IMR-90 (cell line): ENCODE results near the gene ZNF526.

Experiments
- POLR2A ChIP-seq: IDR thresholded peaks from 2 replicates; pipeline ENCODE4 v1.6.1; 2012; ENCODE audit warnings: mild to moderate bottlenecking, low read depth, low read length
- TF ChIP-seq, protein P1 (sequence below): conservative IDR thresholded peaks from 2 replicates; pipeline ENCODE4 v1.5.1; 2012; ENCODE audit warnings: mild to moderate bottlenecking, low read depth, low read length, improper control_type of control experiment

DNA sequence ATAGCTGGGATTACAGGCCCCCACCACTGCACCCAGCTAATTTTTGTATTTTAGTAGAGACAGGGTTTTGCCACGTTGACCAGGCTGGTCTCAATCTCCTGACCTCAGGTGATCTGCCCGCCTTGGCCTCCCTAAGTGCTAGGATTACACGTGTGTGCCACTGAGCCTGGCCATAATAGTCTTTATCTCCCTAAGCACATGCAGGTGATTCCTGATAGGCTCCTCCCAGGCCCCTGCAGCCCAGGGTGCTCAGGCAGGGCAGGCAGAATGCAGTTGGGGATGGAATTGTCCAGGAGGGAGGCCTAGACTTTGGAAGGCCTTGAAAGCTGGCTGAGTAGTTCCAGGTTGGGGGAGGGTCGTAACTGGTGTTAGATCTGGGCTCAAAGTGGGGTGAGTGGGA, 8.5 kb downstream of the ZNF526 start:
- TF ChIP-seq, protein P1, sequence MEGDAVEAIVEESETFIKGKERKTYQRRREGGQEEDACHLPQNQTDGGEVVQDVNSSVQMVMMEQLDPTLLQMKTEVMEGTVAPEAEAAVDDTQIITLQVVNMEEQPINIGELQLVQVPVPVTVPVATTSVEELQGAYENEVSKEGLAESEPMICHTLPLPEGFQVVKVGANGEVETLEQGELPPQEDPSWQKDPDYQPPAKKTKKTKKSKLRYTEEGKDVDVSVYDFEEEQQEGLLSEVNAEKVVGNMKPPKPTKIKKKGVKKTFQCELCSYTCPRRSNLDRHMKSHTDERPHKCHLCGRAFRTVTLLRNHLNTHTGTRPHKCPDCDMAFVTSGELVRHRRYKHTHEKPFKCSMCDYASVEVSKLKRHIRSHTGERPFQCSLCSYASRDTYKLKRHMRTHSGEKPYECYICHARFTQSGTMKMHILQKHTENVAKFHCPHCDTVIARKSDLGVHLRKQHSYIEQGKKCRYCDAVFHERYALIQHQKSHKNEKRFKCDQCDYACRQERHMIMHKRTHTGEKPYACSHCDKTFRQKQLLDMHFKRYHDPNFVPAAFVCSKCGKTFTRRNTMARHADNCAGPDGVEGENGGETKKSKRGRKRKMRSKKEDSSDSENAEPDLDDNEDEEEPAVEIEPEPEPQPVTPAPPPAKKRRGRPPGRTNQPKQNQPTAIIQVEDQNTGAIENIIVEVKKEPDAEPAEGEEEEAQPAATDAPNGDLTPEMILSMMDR, result no peak
- TF ChIP-seq POLR2A, result no peak
